Psoas muscle (tissue), 8 donors: ENCODE data around the gene JUND. TPM values are rescaled to one million over a fixed set of nuclear protein-coding genes. Genes with fewer than 3 reads are reported as not detected.

Experiments
- ATAC-seq, 4 donors: fragments of 200-7000 bp; cut with Tn5 transposase; one replicate each; pipeline ENCODE4 v1.9.1; 2020; ENCODE audit warnings: moderate library complexity in 3 of 4, mild to moderate bottlenecking in 2 of 4
- DNase-seq, 2 donors: peaks; one replicate each; pipeline ENCODE4 v3.0.0-alpha.2; 2020
- H3K27ac ChIP-seq: fragments of 200-600 bp; one replicate; pipeline ENCODE4 v1.8.0; 2022
- H3K27me3 ChIP-seq, 3 donors: fragments of 200-600 bp in 1 of 3; one replicate each; pipeline versions ENCODE4 v1.6.1 to v1.8.0; 2013 to 2022; ENCODE audit warnings: low read length in 2 of 3, mild to moderate bottlenecking in 2 of 3, moderate library complexity in 1 of 3; ENCODE audit not compliant: insufficient read depth in 3 of 3
- H3K36me3 ChIP-seq, 2 donors: fragments of 200-600 bp in 1 of 2; one replicate each; pipeline versions ENCODE4 v1.6.1 to v1.8.0; 2013 to 2022; ENCODE audit warnings: low read depth in 1 of 2, mild to moderate bottlenecking in 1 of 2, moderate library complexity in 1 of 2; ENCODE audit not compliant: insufficient read depth in 1 of 2
- H3K4me1 ChIP-seq: fragments of 200-600 bp; one replicate; pipeline ENCODE4 v1.8.0; 2022
- H3K4me3 ChIP-seq: fragments of 200-600 bp; one replicate; pipeline ENCODE4 v1.8.0; 2022; ENCODE audit warnings: mild to moderate bottlenecking
- H3K9me3 ChIP-seq: fragments of 200-600 bp; one replicate; pipeline ENCODE4 v1.8.0; 2022
- CTCF ChIP-seq: fragments of 200-600 bp; IDR thresholded peaks from one replicate; pipeline ENCODE4 v1.8.0; 2022; ENCODE audit warnings: antibody characterized with exemption
- WGBS, 3 donors: extraction: QIAGEN DNeasy Blood & Tissue Kit; methylation state at CpG; one replicate each; pipeline versions ENCODE4 v1.1.6 to v1.1.7; 2013; 5-methylcytosine and 5-hydroxymethylcytosine counted together
- intact Hi-C, 2 donors: fragments of 100-400 bp; cut with DNase I; formaldehyde crosslinking; loops; one replicate each; pipeline versions ENCODE4 v1.11.0 to v1.14.2; 2022
- polyA plus RNA-seq, 3 donors: library from polyadenylated mRNA; stranded (reverse); fragments of 200-250 nt; gene quantifications; one replicate each; pipeline ENCODE4 v1.2.3, GENCODE V29; 2013
- total RNA-seq, 4 donors: library from RNA; stranded (reverse); fragmentation: NEBNext Ultra II Directional in 2 of 4; extraction: Animal tissue kit (Norgen Biotek cat#: 25700) in 2 of 4; gene quantifications; one replicate each; pipeline versions ENCODE4 v1.2.1 to v1.2.4, GENCODE V29; 2021 to 2023
- donor health status: healthy with polysubstance abuse.
- donor health status: DM: no; HTN: no; CAD: no; lungs with moderate emphysema.
- donor health status: Bipolar disorder and iron deficiency.
- donor health status: healthy.
- donor health status: DM: yes; HTN: yes; CAD: no.
- donor health status: DM: no; HTN: no; CAD: no.
- donor health status: DM: no; HTN: no; CAD: no.
- donor health status: DM: yes; HTN: yes; CAD: no.

Gene JUND
- total and polyA plus RNA-seq, 7 donors = 22.7 to 77.1 (median 68.0) TPM

GRCh38 chr19:18320865-18321733 is 39.7 kb upstream of the JUND start:
- WGBS, 3 donors = 70 to 75% (median 73%) methylated on average over 13 to 14 of the region's 14 CpGs
- H3K4me3 ChIP-seq = no peak overlapping the region
- no peaks in the 10 kb centered on the region for H3K36me3 ChIP-seq
- TF ChIP-seq CTCF = no peak
- H3K27me3 ChIP-seq = no peaks in the 10 kb centered on the region
- H3K27ac ChIP-seq = peak overlapping the region; percentile 89
- DNase-seq (no peak), ATAC-seq (no peak)
- intact Hi-C loops = loop anchor here in 1 of 2 donors (2.0 kb wide), 1 partner anchor 14 kb away; no protein-coding TSS in a partner anchor
- H3K9me3 ChIP-seq = no peaks in the 10 kb centered on the region
- H3K4me1 ChIP-seq = peaks cover 38% of the 10 kb centered on the region

- Histone ChIP-seq H3K27ac (no peak overlapping the region), H3K9me3 (no peaks in the 10 kb centered on the region), H3K27me3 (no peaks in the 10 kb centered on the region), H3K36me3 (peaks cover 0 to 9% of the 10 kb centered on the region in 2 donors), H3K4me3 (no peak overlapping the region), H3K4me1 (peaks cover 38% of the 10 kb centered on the region)
- TF ChIP-seq CTCF = no peak
- 78 to 85% (median 84%) methylated on average over 7 of the region's 7 CpGs for WGBS, 3 donors
- ATAC-seq (no peak), DNase-seq (no peak)
- intact Hi-C loops = loop anchor here in 1 of 2 donors (2.0 kb wide), 1 partner anchor 13 kb away; no protein-coding TSS in a partner anchor
Observed at GRCh38 chr19:18319591-18320135, 38.2 kb upstream of the JUND start.

- no peak overlapping the region for H3K4me3 ChIP-seq
- DNase-seq (no peak), ATAC-seq (no peak)
- H3K27me3 ChIP-seq = no peaks in the 10 kb centered on the region
- WGBS, 3 donors = 66 to 77% (median 71%) methylated on average over 12 to 18 of the region's 18 CpGs
- H3K4me1 ChIP-seq = peaks cover 26% of the 10 kb centered on the region
- H3K27ac ChIP-seq = peak overlapping the region; percentile 46
- no peaks in the 10 kb centered on the region for H3K9me3 ChIP-seq
- TF ChIP-seq CTCF = no peak
- intact Hi-C loops = no loop called here
- peaks cover 0 to 23% of the 10 kb centered on the region in 2 donors for H3K36me3 ChIP-seq
Observed at GRCh38 chr19:18317961-18318800, 36.8 kb upstream of the JUND start.

GRCh38 chr19:18313398-18313797 is 32.0 kb upstream of the JUND start:
- Histone ChIP-seq H3K27ac (no peak overlapping the region), H3K9me3 (no peaks in the 10 kb centered on the region), H3K4me3 (no peak overlapping the region), H3K27me3 (no peaks in the 10 kb centered on the region), H3K36me3 (peaks cover 0 to 63% of the 10 kb centered on the region in 2 donors), H3K4me1 (peaks cover 4% of the 10 kb centered on the region)
- 92 to 97% (median 96%) methylated on average over 3 of the region's 3 CpGs for WGBS, 3 donors
- ATAC-seq = no peak
- intact Hi-C loops = no loop called here
- TF ChIP-seq CTCF = no peak
- no peak for DNase-seq
